ENCODE data around the gene RBM14. TPM values are rescaled to one million over a fixed set of nuclear protein-coding genes. Genes with fewer than 3 reads are reported as not detected.

Gene RBM14
- total and polyA plus RNA-seq, 9 of the 15 experiments (the other 6 are each of a cell fraction or from before 2014, with no cell fraction given), result 5.5 to 131 (median 42.6) TPM

GRCh38 chr11:66616379-66617154 lies at the start of gene RBM14 (continued):
- TF ChIP-seq CTCFL (IDR thresholded peaks at IDR 0.05; ENCODE audit: borderline replicate concordance, insufficient read depth, low read depth, low read length, poor library complexity, severe bottlenecking) (no peak), PHF21A (IDR thresholded peaks at IDR 0.05; ENCODE audit: borderline replicate concordance, low read depth) (0 out of 2 replicates have a peak, but pooled peaks have one; percentile 7), CEBPZ (IDR thresholded peaks at IDR 0.05; ENCODE audit: borderline replicate concordance, low read depth, low read length) (no peak; the same call in 1 of the 2 replicates), PURB (CRISPR knock-in tag; IDR thresholded peaks at IDR 0.05; ENCODE audit: low read depth) (no peak), ATF7 (IDR thresholded peaks at IDR 0.05) (peak; percentile 84), ZNF699 (CRISPR knock-in tag; IDR thresholded peaks at IDR 0.05; ENCODE audit: insufficient replicate concordance) (no peak), RBBP5 (IDR thresholded peaks at IDR 0.05; ENCODE audit: borderline replicate concordance, insufficient read depth, low read length, poor library complexity, severe bottlenecking) (peak; percentile 13), CCNT2 (IDR thresholded peaks at IDR 0.05; ENCODE audit: borderline replicate concordance, extremely low read depth, insufficient read length, low read depth, low read length) (peak; percentile 27), POLR2A (conservative IDR thresholded peaks at IDR 0.05) (peak; percentile 100), GTF2A2 (tag; IDR thresholded peaks at IDR 0.05) (no peak), TAF9B (IDR thresholded peaks at IDR 0.05; ENCODE audit: partially characterized antibody) (peak; percentile 97), HLTF (IDR thresholded peaks at IDR 0.05) (no peak), ZNF586 (CRISPR knock-in tag; conservative IDR thresholded peaks at IDR 0.05) (no peak), ZNF134 (CRISPR knock-in tag; conservative IDR thresholded peaks at IDR 0.05) (0 out of 2 replicates have a peak, but pooled peaks have one; percentile 31), POLR2G (IDR thresholded peaks at IDR 0.05; ENCODE audit: low read depth, low read length) (peak; percentile 100), MBD2 (IDR thresholded peaks at IDR 0.05; ENCODE audit: borderline replicate concordance, low read depth) (peak; percentile 98), CSDE1 (IDR thresholded peaks at IDR 0.05) (no peak; a peak in 1 of 4 replicates), JUN (IDR thresholded peaks at IDR 0.05; ENCODE audit: borderline replicate concordance, low read depth, low read length) (no peak), JUN (CRISPR knock-in tag; IDR thresholded peaks at IDR 0.05; ENCODE audit: borderline replicate concordance) (0 out of 2 replicates have a peak, but pooled peaks have one; percentile 69), PML (IDR thresholded peaks at IDR 0.05; ENCODE audit: low read length) (peak; percentile 96), DMBX1 (CRISPR knock-in tag; IDR thresholded peaks at IDR 0.05; ENCODE audit: borderline replicate concordance) (peak; percentile 93), MYNN (IDR thresholded peaks at IDR 0.05) (0 out of 2 replicates have a peak, but pooled peaks have one; percentile 14), MYNN (CRISPR knock-in tag; IDR thresholded peaks at IDR 0.05) (no peak), NR3C1 (CRISPR knock-in tag; IDR thresholded peaks at IDR 0.05) (0 out of 2 replicates have a peak, but pooled peaks have one; percentile 62), TGIF2 (CRISPR knock-in tag; IDR thresholded peaks at IDR 0.05) (no peak; the same call in 1 of the 2 replicates)

Measured in K562 (cell line).